Mucosa of descending colon (tissue), 3 donors: ENCODE results near the gene CAPN5. TPM values are rescaled to one million over a fixed set of nuclear protein-coding genes. Genes with fewer than 3 reads are reported as not detected.
A peak's percentile ranks its signal among the peaks of the same experiment; 100 is the strongest.

Source experiments
- ATAC-seq: fragments of 200-7000 bp; cut with Tn5 transposase; one replicate; pipeline ENCODE4 v1.9.1; 2020; ENCODE audit warnings: mild to moderate bottlenecking, moderate library complexity
- DNase-seq, 3 donors: peaks; one replicate each; pipeline ENCODE4 v3.0.0-alpha.2; 2020
- H3K36me3 ChIP-seq: fragments of 200-600 bp; one replicate; pipeline ENCODE4 v1.8.0; 2021; ENCODE audit warnings: low read depth, mild to moderate bottlenecking
- H3K4me1 ChIP-seq: fragments of 200-600 bp; one replicate; pipeline ENCODE4 v1.8.0; 2021; ENCODE audit warnings: low read depth, mild to moderate bottlenecking
- H3K4me3 ChIP-seq: fragments of 200-600 bp; one replicate; pipeline ENCODE4 v1.8.0; 2021; ENCODE audit warnings: mild to moderate bottlenecking
- H3K9me3 ChIP-seq: fragments of 200-600 bp; one replicate; pipeline ENCODE4 v1.8.0; 2021; ENCODE audit warnings: mild to moderate bottlenecking
- intact Hi-C, 2 donors: fragments of 100-400 bp; cut with DNase I in 1 of 2; cut with micrococcal nuclease in 1 of 2; formaldehyde crosslinking; loops; one replicate each; pipeline versions ENCODE4 v1.11.0 to v1.11.1; 2022; cut with DNase I, micrococcal nuclease
- total RNA-seq, 3 donors: library from RNA; stranded (reverse); fragmentation: NEBNext Ultra II Directional in 2 of 3; extraction: Animal tissue kit (Norgen Biotek cat#: 25700) in 2 of 3; gene quantifications; one replicate each; pipeline versions ENCODE4 v1.2.1 to v1.2.4, GENCODE V29; 2021 to 2023
- TF ChIP-seq, protein P1 (sequence below): fragments of 200-600 bp; IDR thresholded peaks from one replicate; pipeline ENCODE4 v1.8.0; 2022; ENCODE audit warnings: antibody characterized with exemption, mild to moderate bottlenecking
- donor health status: DM: no; HTN: no; CAD: no; lungs with moderate emphysema.
- donor health status: DM: no; HTN: no; CAD: no.
- donor health status: DM: no; HTN: yes; CAD: no.

The CAPN5 gene
- total RNA-seq, 3 donors from 2014 or later = 142 to 351 (median 253) TPM

DNA sequence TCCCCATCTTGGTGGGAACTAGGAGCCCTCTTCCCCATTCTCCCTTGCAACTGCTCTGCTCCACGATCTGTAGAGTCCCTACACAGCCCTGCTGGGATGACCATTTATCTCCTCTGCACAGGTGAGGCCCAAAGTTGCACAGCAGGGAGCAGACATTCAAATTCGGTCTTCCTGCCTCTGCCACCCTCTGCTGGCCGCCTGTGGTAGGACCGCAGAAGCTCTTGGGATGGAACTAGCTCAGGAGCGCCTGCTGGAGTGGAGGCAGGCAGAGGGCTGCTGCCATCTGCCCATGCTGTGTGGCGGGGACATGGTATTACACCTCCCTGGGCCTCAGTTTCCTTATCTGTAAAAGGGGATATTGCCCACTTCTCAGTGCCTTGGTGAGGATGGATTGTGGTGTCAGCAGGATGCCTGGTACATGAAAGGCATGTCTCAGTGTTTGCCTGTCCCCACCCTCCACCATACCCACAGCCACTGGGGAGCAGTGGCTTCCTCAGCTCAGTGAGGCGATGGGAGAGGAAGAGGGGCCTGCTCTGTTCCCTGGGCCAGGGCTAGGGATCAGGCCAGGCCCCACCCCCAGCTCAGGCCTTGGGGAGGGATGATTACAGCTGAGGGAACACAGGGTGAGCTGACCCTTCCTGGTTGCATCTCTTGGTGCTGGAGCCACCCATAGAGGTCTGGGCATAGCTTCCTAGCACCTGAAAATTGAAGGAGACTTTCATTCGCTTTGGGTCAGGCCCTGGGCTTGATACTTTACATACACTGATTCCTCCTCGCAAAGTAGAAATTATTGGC is 24.6 kb downstream of the CAPN5 start:
- intact Hi-C loops = loop anchor here (5.0 kb wide), 1 partner anchor 44 kb away; no protein-coding TSS in a partner anchor
- peak; percentile 58 for ATAC-seq
- H3K4me3 ChIP-seq = no peak overlapping the region
- H3K4me1 ChIP-seq = peaks cover 71% of the 10 kb centered on the region
- TF ChIP-seq, protein P1, sequence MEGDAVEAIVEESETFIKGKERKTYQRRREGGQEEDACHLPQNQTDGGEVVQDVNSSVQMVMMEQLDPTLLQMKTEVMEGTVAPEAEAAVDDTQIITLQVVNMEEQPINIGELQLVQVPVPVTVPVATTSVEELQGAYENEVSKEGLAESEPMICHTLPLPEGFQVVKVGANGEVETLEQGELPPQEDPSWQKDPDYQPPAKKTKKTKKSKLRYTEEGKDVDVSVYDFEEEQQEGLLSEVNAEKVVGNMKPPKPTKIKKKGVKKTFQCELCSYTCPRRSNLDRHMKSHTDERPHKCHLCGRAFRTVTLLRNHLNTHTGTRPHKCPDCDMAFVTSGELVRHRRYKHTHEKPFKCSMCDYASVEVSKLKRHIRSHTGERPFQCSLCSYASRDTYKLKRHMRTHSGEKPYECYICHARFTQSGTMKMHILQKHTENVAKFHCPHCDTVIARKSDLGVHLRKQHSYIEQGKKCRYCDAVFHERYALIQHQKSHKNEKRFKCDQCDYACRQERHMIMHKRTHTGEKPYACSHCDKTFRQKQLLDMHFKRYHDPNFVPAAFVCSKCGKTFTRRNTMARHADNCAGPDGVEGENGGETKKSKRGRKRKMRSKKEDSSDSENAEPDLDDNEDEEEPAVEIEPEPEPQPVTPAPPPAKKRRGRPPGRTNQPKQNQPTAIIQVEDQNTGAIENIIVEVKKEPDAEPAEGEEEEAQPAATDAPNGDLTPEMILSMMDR = peak; percentile 94
- H3K9me3 ChIP-seq = no peaks in the 10 kb centered on the region
- peak; percentile 86 to 96 (median 94) for DNase-seq
- no peaks in the 10 kb centered on the region for H3K36me3 ChIP-seq

DNA sequence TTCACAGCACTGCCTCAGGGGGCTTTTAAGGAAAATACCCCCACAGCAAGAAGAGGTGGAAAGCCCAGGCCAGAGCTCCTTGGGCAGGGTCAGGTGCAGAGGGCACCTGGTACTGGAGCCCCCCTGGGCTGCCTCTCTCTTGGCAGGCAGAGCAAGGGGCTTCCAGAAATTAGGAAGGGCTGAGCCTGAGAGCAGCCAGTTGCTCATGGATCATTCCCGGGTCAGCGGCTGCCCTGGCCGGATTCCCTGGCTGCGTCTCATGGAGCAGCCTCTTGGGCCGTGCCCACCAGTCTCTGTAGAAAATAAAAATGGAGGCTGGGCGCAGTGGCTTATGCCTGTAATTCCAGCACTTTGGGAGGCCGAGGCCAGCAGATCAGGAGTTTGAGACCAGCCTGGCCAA is 25.6 kb downstream of the CAPN5 start:
- no peak overlapping the region for H3K4me3 ChIP-seq
- peak in 2 of 3 donors; percentile 29 to 50 for DNase-seq
- intact Hi-C loops = loop anchor here (5.0 kb wide), 1 partner anchor 45 kb away; no protein-coding TSS in a partner anchor
- H3K4me1 ChIP-seq = peaks cover 68% of the 10 kb centered on the region
- TF ChIP-seq, protein P1 = no peak
- no peak for ATAC-seq
- H3K9me3 ChIP-seq = no peaks in the 10 kb centered on the region
- no peaks in the 10 kb centered on the region for H3K36me3 ChIP-seq

DNA sequence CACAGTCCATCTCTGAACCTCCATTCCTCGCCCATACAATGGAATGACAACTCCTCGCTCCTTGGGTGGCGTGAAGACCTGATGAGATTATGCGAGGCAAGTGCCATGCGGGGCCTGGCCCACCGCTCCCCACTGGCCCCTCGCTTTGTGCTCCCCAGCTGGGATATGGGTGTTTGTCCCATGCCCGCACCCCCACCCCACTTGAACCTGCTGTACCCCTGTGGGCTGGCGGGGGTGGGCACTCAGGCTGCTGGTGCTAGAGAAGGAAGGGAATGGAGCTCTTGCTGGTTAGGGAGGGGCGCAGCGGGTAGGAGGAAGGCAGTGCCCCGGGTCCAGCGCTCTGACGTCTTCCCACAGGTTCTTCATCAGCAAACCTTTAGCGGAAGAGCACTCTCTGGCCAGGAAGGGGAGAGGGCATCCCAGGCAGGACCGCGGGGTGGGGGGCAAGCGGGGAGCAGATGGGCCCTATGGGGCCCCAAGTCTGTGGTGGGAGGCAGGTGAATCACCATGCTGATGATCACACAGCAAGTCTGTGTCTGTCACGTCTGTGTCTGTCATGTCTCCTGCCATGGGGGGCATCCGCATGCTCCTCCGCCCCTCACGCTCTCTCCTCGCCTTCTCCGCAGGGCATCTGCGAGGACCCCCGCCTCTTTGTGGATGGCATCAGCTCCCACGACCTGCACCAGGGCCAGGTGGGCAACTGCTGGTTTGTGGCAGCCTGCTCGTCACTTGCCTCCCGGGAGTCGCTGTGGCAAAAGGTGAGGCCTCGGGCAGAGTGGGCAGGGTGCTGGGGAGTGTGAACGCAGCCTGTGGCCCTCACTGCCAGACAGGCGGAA is 26.5 kb downstream of the CAPN5 start:
- ATAC-seq (no peak), DNase-seq (peak in 2 of 3 donors; percentile 35 to 49)
- no peaks in the 10 kb centered on the region for H3K36me3 ChIP-seq
- H3K4me3 ChIP-seq = no peak overlapping the region
- peaks cover 59% of the 10 kb centered on the region for H3K4me1 ChIP-seq
- intact Hi-C loops = loop anchor here (5.0 kb wide), 1 partner anchor 46 kb away; no protein-coding TSS in a partner anchor
- TF ChIP-seq, protein P1 = no peak
- no peaks in the 10 kb centered on the region for H3K9me3 ChIP-seq

DNA sequence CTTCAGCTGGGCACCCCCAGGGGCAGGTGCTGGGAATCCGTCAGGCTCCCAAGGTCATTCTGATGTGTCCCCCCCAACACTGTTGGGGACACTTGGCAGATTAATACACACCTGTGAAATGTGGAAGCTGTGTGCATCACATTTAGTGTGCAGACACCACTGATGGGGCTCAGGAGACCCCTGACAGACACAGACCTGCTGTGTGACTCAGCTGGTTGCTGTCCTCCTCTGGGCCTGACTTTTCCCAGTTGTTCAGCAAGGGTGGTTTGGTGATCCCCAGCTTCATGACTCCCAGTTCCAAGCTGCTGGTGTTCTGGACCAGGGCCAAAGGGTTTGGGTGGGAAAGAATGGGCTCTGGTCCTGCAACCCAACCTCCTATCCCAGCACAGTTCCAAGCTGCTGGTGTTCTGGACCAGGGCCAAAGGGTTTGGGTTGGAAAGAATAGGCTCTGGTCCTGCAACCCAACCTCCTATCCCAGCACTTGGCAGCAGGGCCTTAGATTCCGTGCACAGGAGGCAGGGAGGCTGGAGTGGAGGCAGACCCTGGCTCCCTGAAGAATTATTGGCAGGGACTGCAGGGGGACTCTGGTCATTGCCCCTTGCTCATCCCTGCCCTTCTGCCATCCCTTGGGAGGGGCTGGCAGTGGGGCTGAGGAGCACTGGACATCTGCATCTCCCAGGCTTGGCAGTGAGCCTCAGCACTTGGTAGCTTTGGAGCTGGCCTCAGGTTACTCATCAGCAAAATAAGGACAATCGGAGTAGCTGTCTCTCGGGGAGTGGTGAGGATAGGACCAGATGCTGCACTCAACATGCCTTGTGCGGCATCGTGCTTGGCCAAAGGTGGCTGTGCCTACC is 27.4 kb downstream of the CAPN5 start:
- H3K36me3 ChIP-seq = no peaks in the 10 kb centered on the region
- H3K9me3 ChIP-seq = no peaks in the 10 kb centered on the region
- ATAC-seq (no peak), DNase-seq (peak in 2 of 3 donors; percentile 32)
- H3K4me3 ChIP-seq = no peak overlapping the region
- intact Hi-C loops = loop anchor here (5.0 kb wide), 1 partner anchor 47 kb away; no protein-coding TSS in a partner anchor
- TF ChIP-seq, protein P1 = no peak
- H3K4me1 ChIP-seq = peaks cover 49% of the 10 kb centered on the region

DNA sequence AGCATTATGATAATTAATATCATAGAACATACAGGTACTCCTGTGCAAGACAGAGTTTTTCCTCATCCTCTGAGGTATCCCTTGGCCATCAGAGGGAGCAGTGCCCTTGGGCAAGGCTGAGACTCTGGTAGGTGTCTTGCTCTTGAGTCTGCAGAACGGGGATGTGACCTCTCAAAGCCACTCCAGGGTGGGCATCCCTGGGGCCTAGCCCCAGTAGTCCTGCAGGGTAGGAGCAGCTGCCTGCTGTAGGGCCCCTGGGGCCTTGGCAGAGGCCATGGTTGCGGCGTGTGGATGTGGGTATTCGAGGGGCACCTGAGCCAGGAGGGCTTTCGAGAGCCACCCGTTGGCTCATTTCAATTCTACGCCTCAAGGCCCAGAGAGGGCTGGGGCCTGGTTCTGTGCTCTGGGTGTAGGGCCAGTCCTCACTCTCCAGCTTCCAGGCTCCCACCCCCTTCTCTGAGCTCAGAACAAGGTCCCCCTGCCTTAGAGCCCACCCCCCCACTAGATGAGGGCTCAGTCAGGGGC is 28.1 kb downstream of the CAPN5 start:
- no peak for ATAC-seq
- DNase-seq = peak in 2 of 3 donors; percentile 42 to 49
- H3K9me3 ChIP-seq = no peaks in the 10 kb centered on the region
- TF ChIP-seq, protein P1 = no peak
- intact Hi-C loops = loop anchor here (5.0 kb wide), 1 partner anchor 48 kb away; no protein-coding TSS in a partner anchor
- H3K4me1 ChIP-seq = peaks cover 42% of the 10 kb centered on the region
- H3K36me3 ChIP-seq = no peaks in the 10 kb centered on the region
- H3K4me3 ChIP-seq = no peak overlapping the region
